Stimulated activated CD8-positive, alpha-beta memory T cell treated with anti-CD3 and anti-CD28 coated beads, Interleukin-12 subunit alpha, Interleukin-12 subunit beta, amount 100 ng/mL, for 1 hour (primary cell): ENCODE results near the gene PITX1.

Source experiments
- DNase-seq: peaks from one replicate; pipeline ENCODE4 v3.0.0-alpha.2; 2020; ENCODE audit warnings: low read depth

PITX1 gene

DNA sequence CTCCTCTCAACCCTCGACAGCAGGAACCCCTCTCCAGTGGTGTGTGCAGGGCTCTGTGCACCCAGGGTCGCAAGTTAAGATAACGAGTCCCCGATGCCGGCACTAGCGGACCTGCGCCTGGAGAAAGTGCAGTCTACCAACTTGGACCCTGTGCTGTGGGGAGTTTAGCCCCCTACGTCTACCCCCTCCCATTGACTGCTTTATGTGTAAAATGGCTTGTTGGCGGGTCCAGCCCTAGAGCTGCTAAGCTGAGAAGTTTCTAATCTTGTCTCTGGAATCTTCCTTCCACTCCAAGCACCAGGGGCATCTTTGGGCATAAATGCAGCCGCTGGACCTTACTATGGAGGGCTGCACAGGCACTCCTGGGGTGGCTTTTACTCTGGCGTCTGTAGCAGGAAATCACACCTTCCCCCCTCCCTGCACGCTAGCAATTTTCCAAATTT is 7.1 kb upstream of the PITX1 start:
- DNase-seq = no peak

- no peak for DNase-seq
Measured at GRCh38 chr5:135040333-135041144, 6.5 kb upstream of the PITX1 start.

DNA sequence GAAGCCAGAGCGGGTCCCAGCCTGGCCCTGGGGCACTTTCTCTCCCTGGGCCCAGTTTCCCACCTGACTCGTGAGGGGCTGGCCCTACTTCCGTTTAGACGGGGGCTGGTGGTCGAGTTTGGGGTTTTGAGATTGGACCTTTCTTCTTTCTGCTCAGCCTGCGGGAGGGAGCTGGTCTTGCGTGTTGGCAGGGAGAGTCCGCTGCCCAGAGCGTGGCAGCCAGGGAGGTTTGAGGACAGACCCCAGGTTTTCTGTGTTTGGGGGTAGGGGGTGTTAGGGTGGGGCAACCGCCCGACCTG is 6.0 kb upstream of the PITX1 start:
- DNase-seq = no peak

GRCh38 chr5:135039271-135040033 is 5.4 kb upstream of the PITX1 start:
- no peak for DNase-seq

DNA sequence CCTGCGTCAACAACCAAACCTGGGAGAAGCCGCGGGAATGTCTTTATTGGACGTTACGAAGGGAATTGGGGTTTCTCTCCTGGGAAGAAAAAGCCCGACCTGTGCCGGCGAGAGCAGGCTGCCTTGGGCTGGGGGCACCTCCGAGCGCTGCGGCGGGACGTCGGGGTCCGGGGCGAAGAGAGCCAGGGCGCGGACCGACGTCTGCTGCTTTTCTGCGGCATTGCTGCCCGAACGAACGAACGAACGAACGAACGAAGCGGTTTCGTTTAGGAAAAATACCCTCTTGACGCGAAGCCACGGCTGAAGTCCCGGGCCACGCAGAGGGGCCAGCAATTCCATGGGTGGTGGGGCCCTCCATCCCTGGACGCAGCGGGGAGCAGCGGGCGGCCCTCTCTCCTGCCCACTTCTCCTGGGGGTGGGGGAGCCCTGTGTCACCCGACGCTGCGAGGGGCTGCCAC is 4.8 kb upstream of the PITX1 start:
- no peak for DNase-seq

DNA sequence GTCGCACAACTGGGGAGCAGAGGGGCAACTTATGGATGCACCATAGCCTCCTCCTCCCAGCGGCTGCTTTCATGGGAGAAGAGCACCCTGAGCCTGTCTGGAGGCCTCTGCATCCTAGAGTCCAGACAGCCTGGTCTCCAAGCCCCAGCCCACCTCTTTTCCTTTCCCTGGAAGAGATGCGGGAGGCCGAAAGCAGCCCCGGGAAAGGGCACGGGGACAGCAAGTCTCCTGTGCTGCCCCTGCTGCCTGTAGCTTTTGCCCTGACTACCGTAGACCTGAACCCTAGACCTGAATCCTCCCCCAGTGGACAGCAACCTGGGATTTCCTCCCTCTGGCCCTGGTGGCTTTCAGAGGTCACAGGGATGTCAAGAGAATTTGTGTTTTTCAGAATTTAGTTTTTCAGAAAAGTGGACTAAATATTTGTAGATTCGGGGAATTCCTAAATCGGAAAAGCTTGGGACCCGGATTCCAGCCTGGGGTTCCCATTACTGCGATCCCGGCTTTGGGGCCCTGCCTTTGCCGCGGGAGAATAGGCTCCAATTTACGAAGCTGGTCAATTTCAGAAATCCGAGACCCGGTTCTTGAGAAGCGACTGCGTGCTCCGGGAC is 4.3 kb upstream of the PITX1 start:
- no peak for DNase-seq

DNA sequence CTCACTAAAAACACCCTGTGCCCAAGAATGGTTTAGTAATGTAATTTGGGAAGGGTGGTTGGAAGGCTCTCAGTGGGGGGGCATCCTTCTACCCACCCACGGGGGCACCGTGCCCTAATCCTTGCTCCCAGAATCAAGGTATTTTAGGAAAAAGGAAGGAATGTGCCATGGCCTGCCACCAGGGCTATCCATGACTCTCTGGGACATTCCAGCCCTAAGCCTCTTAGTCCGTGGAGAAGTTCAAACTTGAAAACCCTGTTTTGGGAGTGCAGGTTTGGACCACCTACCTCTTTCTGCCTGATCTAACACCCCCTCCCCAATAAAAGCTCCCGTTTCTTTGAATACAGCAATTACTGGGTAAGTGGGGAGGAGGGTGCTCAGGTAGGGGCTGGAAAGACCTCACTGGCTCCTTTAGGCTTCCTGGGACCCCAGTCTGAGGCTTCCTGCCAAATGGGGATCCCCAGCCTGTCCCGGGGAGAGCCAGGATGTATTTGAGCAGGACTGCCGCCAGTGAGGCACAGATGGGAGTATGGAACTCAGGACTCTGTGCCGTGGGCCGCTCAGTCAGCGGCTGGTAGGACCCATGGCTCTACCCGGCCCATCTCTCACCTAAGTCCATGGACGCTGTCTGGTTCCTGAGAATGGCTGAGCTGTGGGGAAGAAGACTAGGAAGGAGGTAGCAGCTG is 3.6 kb upstream of the PITX1 start:
- DNase-seq = no peak

DNA sequence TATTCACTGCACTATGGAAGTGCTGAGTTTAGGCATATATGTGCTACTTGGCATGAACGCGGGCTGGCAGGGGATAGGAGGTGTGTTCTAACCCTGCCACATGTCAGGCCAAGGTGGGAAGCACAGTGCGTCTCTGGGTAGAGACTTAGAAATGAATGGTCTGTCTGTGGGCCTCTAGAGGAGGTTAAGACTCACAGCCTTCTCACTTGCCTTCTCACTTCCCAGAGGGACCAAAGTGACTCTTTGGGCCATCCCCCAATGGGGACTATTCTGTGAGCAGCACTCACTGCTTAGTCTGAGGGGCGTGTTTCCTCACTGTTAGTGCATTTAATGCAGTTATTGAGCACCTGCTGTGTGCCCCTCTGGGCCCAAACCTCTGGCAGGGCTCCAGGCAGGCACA is 2.4 kb upstream of the PITX1 start:
- DNase-seq = no peak

DNA sequence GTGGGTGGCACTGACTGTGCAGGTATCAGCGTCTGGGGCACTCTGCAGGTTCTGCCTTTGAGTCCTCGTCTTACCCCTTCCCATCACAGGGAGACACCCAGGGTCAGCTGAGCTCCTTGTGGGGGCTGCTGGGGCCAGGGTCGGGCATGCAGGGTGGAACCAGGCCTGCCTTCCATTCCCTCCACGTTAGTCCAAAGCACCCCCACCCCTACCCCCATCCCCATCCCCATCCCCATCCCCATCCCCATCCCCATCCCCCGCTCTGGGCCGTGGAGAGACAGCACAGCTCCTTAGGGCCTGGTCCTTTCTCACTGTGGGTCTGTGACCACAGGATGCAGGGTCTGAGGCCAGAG is 1.6 kb upstream of the PITX1 start:
- no peak for DNase-seq

- DNase-seq = no peak
Measured at GRCh38 chr5:135034963-135035677, 1.1 kb upstream of the PITX1 start.

DNA sequence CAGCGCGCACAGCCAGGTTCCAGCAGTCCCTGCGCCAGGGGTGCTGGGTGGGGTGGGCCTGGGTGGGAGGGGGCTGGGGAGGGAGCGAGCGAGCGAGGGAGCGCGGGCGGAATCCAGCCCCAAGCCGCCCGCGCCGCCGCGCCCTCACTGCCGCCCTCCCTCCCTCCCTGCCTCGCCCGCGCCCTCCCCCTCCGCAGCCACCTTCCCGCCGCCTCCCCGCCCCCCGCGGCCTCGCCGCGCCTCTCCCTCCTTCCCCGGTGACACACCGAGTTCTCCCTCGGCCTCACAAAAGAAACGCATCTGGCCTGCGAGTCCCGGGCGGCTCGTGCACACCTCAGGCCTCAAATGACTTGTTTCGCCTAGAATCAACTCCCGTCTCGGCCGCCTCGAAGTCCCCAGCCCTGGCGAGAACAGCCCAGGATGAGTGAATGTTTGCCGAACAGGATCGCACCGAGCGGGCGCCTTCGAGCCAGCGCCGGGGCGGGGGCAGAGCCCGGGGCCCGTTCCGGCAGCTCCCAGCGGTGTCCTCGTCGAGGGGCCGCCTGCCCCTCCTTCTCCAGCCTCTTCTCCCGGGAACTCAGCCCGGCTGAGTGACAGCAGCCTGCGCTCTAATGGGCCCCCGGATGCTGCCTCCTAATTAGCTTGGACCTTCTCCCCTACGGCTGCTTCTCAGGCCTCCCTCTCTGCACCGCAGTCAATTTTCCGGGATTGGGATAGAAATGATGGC is 371 bp upstream of the PITX1 start:
- DNase-seq = no peak

DNA sequence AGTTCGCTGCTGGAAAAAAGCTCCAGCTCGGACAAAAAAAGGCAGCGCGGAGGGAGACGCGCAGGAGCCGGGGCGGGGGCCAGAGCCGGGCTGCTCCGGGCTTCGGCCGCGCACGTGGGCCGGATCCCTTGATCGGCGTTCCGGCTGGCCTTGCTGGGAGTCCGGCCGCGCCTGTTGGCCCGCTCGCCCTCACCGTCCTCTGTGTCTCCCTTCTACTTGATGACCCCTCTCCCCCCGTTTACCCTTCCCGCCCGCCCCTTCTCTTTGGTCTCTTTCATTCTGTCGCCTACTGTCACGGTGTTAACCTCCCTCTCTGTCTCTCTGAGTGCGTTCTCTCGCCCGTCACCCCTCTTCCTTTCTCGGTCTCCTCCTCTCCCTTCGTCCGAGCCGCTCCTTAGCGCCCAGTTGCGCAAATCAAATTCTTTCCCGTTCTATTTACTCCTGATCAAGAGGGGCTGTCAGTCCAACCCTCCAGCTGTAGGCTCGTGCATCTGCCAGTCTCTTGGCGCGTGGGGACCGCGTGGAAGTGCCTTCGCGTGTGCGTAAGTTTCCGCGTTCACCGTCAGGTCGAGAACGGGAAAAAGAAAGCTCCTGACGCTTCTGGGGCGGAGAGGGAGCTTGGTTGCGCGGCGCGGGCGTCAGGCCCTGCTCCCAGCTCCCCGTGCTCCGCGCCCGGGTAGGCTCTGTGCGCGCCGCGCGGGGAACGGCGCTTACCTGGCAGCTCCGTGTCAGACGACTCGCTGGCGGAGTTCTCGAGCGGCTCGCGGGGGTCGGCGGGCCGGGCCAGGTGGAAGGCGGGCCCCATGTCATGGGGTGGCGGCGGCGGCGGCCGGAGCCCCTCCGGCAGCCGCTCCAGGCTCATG is 798 bp downstream of the PITX1 start:
- DNase-seq = no peak

GRCh38 chr5:135032695-135032998 is 1.4 kb downstream of the PITX1 start:
- DNase-seq = no peak

DNA sequence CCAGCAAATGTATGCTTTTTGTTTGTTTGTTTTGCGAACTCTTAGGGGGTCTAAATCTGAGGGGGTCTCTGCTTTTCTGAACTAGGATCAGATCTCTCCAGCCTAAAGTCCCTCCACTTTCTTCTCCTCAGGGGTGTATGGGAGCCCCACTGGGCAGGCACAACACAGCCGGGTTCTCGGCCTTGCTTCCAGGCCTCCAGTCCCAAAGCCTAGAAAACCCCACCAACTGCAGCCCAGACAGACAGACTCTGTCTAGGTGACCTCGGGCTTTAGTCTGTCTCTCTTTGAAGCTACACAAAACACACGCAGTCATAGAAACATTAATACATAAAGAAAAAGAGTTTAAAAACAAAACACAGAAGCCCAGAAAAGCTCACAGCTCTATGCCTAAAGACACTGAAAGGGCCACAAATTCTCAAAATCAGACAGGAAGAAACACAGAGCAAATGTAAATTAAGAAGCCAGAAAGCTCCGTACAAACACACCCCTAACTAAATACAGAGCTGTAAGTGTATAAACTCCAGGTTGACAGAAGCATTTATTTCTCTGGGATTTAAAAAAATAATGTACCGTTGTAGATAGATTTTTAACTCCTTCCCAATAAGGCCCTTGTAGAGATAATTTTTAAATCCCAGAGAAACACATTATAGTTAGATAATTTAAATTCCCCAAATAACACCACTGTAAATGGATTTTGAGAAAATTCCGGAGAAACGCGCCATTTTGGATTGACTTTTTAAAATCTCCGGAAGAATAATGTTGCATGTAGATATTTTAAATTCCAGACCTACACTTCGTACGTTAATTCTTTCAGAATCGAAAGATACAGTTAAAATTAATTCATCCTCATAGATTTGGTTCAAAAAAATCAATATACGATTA is 2.0 kb downstream of the PITX1 start:
- DNase-seq = no peak

DNA sequence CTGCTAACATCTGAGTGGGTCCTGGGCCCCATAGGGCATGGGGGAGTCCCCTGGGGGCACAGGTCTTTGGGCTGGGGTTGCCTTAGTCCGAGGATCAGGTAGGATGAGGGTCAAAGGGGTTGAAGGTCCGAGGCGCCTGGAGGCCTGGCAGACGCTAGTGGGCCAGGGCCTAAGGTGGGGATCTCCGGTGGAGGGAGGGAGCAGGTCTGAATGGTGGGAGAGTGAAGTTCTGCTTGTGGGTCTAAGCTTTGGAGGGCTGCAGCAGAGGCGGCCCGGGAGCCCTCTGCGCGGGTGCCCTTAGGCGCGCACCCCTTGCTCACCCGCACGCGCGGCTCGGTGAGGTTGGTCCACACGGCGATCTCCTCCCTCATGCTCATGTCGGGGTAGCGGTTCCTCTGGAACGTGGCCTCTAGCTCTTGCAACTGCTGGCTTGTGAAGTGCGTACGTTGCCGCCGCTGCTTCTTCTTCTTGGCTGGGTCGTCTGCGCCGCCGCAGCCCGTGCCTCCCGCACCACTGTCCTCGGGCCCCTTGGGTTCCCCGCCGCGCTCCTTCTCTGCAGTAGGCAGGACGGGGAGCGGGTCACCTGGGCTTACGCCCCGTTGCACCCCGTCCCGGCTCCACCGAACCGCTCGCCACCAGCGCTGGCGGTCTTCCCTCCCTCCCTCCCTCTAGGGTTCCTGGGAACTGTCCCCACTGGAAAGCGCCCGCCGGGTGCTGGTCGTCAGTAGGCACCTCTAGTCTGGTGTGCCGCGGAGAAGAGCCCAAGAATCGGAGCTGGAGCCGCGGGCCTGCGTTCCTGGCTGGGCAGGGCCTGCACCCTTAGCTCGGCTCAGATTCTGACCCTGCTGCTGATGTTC is 2.8 kb downstream of the PITX1 start:
- DNase-seq = no peak

GRCh38 chr5:135030123-135030955 is 3.7 kb downstream of the PITX1 start:
- DNase-seq = no peak

DNA sequence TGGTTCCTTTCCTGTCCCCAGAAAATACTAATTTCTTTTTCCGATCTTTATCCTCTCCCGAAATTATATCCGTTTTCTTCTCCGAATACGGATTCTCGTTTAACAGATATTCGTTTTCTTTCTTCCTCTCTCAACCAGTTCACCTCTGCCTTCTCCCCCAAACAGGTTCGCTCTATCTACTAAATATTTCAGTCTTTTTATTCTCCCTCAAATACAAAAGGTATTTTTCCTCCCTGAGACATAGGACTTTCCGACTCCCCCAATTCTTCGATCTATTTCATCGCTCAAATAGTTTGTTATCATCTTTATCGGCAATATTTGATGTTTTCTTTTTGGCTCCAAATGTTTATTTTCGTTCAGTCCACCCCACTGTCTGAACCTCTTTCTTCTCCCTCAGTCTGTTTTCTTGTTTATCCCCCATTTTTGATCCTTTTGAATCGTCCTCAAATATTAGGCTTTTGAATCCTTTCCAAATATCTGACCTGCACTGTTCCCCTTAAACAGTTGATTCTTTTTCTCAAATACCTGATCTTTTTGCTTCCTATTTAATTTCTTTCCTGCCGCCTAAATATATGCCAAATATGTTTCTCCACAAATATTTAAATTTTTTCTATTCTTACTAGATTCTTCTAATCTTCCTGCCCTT is 4.4 kb downstream of the PITX1 start:
- DNase-seq = no peak
